GM23338 (cell line): ENCODE results near the gene GPC5.

Experiments used
- EZH2 ChIP-seq: fragments of 200-600 bp; sonication (generic); IDR thresholded peaks from one replicate; pipeline ENCODE4 v1.8.0; 2017; ENCODE audit warnings: antibody characterized with exemption, mild to moderate bottlenecking, low read depth; ENCODE audit not compliant: unreplicated experiment
- EZH2phosphoT487 ChIP-seq: fragments of 200-600 bp; sonication (generic); IDR thresholded peaks from one replicate; pipeline ENCODE4 v1.8.1; 2018; ENCODE audit warnings: antibody characterized with exemption; ENCODE audit not compliant: unreplicated experiment
- JUNB ChIP-seq: IDR thresholded peaks from one replicate; pipeline ENCODE4 v1.6.1; 2016; ENCODE audit warnings: antibody characterized with exemption; ENCODE audit not compliant: unreplicated experiment
- POLR2AphosphoS5 ChIP-seq: IDR thresholded peaks from 2 replicates; pipeline ENCODE4 v1.6.1; 2016; ENCODE audit warnings: antibody characterized with exemption, low read depth
- REST ChIP-seq: IDR thresholded peaks from one replicate; pipeline ENCODE4 v1.6.1; 2018; ENCODE audit warnings: antibody characterized with exemption; ENCODE audit not compliant: unreplicated experiment

GRCh38 chr13:91351123-91351522, 47.3 kb upstream of the GPC5 start:
- TF ChIP-seq POLR2AphosphoS5 (no peak), JUNB (no peak), EZH2 (no peak), EZH2phosphoT487 (no peak), REST (no peak)
